Adipose tissue (tissue), 3 donors: ENCODE results near the gene IZUMO4. TPM values are rescaled to one million over a fixed set of nuclear protein-coding genes. Genes with fewer than 3 reads are reported as not detected.

Experiments
- H3K27ac ChIP-seq: one replicate; pipeline ENCODE4 v1.5.1; 2013; ENCODE audit warnings: low read depth, low read length
- WGBS, 3 donors: extraction: QIAGEN DNeasy Blood & Tissue Kit; methylation state at CpG; one replicate each; pipeline ENCODE4 v1.1.7; 2013; 5-methylcytosine and 5-hydroxymethylcytosine counted together
- polyA plus RNA-seq, 3 donors: library from polyadenylated mRNA; stranded (reverse); fragments of 200-250 nt; gene quantifications; one replicate each; pipeline ENCODE4 v1.2.3, GENCODE V29; 2013
- donor health status: healthy with polysubstance abuse.
- donor health status: Bipolar disorder and iron deficiency.
- donor health status: healthy.

Gene IZUMO4
- polyA plus RNA-seq, 3 donors: 6.5 to 18.7 (median 17.0) TPM

GRCh38 chr19:2057484-2058469 lies 38.9 kb upstream of the IZUMO4 start:
- peak overlapping the region; percentile 55 for H3K27ac ChIP-seq
- WGBS, 3 donors: 82 to 87% (median 84%) methylated on average over 20 to 23 of the region's 23 CpGs

DNA sequence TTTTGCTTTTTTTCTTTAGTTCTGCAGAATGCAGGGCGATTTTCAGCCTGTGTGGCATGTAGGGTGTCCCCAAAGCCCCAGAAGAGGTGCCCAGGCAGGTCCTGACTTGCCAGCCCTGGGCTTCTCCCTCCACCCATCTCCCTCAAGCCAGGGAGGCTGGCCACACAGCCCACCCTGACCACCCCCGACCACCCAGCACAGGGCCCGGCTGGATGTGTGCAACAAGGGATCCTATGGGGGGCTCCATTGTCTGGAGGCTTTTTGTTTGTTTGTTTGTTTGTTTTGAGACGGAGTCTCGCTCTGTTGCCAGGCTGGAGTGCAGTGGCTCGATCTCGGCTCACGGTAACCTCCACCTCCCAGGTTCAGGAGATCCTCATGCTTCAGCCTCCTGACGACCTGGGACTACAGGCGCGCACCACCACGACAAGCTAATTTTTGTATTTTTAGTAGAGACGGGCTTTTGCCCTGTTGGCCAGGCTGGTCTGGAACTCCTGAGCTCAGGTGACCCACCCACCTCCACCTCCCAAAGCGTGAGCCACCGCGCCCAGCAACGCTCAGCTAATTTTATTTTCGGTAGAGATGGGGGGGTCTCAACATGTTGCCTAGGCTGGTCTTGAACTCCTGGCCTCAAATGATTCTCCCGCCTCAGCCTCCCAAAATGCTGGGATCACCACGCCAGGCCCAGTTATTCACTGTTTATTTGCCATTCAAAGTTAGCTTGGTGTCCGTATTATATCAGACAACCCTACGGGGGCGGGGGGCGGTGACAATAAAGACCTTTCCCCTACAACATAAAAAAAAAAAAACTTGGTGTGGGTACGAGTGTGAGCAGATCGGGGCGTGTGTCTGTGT lies 37.9 kb upstream of the IZUMO4 start:
- WGBS, 3 donors: 83 to 90% (median 88%) methylated on average over 27 of the region's 27 CpGs
- H3K27ac ChIP-seq: peak overlapping the region; percentile 55

- WGBS, 3 donors: 24 to 56% (median 37%) methylated on average over 22 to 24 of the region's 24 CpGs
- no peak overlapping the region for H3K27ac ChIP-seq
Measured at GRCh38 chr19:2059422-2060201, 37.1 kb upstream of the IZUMO4 start.

GRCh38 chr19:2060884-2061494 lies 35.7 kb upstream of the IZUMO4 start:
- WGBS, 3 donors: 0 to 1% (median 1%) methylated on average over 41 to 52 of the region's 55 CpGs

GRCh38 chr19:2061495-2062388 lies 35.0 kb upstream of the IZUMO4 start:
- 1 to 2% (median 2%) methylated on average over 49 to 50 of the region's 50 CpGs for WGBS, 3 donors
- peak overlapping the region; percentile 75 for H3K27ac ChIP-seq

More at GRCh38 chr19:2060884-2061494, 35.7 kb upstream of the IZUMO4 start:
- peak overlapping the region; percentile 75 for H3K27ac ChIP-seq

GRCh38 chr19:2062389-2062729 lies 34.4 kb upstream of the IZUMO4 start:
- no peak overlapping the region for H3K27ac ChIP-seq
- 55 to 64% (median 56%) methylated on average over 10 of the region's 10 CpGs for WGBS, 3 donors

- H3K27ac ChIP-seq: no peak overlapping the region
- WGBS, 3 donors: 85 to 90% (median 87%) methylated on average over 9 of the region's 9 CpGs
Measured at GRCh38 chr19:2062770-2063169, 33.9 kb upstream of the IZUMO4 start.

- H3K27ac ChIP-seq: no peak overlapping the region
- WGBS, 3 donors: 84 to 88% (median 87%) methylated on average over 8 of the region's 8 CpGs
Measured at GRCh38 chr19:2063824-2064223, 32.9 kb upstream of the IZUMO4 start.

GRCh38 chr19:2064395-2064787 lies 32.3 kb upstream of the IZUMO4 start:
- 70 to 86% (median 85%) methylated on average over 13 of the region's 13 CpGs for WGBS, 3 donors
- H3K27ac ChIP-seq: peak overlapping the region; percentile 20

DNA sequence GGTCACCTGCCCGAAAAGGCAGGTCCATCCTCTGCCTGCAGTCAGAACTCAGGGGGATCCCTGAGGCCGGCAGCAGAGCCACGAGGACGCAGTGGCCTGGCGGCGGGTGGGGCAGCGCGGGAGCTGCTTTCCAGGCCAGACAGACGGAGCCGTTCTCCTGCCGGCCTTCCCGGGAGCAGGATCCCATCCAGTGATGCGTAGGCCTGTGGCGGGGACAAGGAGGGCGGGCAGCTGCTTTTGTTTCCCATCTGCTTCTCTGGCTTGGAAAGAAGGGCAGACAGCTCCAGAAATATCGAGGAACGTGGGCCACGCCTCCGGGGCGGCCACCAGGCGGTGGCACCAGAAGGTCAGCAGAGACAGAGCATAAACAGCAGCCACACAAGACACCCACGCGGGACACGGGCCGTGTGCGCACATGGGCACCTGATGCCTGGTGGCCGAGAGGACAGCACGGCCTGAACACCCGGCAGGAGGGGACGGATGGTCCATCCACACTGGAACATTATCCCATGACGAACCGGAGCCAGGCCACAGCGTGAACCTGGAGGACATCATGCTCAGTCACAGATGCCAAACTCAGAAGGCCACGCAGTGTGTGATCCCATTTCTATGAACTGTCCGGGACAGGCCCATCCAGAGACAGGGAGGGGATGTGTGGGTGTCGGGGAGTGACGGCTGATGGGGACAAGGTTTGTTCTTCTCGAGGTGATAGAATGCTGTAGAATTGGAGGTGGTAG lies 31.8 kb upstream of the IZUMO4 start:
- WGBS, 3 donors: 67 to 78% (median 75%) methylated on average over 32 to 38 of the region's 38 CpGs

GRCh38 chr19:2070436-2070827 lies 26.3 kb upstream of the IZUMO4 start:
- no peak overlapping the region for H3K27ac ChIP-seq
- WGBS, 3 donors: 67 to 80% (median 69%) methylated on average over 10 of the region's 10 CpGs

More for the DNA sequence above, 31.8 kb upstream of the IZUMO4 start:
- peak overlapping the region; percentile 20 for H3K27ac ChIP-seq

GRCh38 chr19:2070986-2071673 lies 25.6 kb upstream of the IZUMO4 start:
- no peak overlapping the region for H3K27ac ChIP-seq
- whole genome bisulfite sequencing, 3 donors: 87 to 90% (median 88%) methylated on average over 19 of the region's 19 CpGs

GRCh38 chr19:2072757-2073551 lies 23.8 kb upstream of the IZUMO4 start:
- H3K27ac ChIP-seq: no peak overlapping the region
- 87 to 92% (median 88%) methylated on average over 32 of the region's 32 CpGs for WGBS, 3 donors

DNA sequence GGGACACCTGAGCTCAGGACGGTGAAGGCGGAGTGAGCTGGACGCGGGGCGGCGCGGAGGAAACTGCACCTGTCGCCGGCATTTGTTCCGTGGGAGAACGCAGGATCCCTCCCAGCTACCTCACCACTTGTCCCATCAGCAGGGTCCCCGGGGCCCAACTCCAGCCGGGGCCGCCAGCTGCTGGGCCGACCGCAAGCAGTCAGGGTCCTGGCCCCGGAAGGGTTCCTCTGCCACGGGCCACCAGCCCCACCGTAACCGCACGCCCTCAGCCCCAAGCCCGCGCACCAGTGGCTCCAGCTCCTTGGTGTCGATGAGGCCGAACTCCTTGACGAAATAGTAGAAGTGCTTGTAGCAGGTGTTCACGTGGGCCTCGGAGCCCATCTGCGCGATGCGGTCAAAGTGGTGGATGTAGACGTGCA lies 20.2 kb upstream of the IZUMO4 start:
- 93 to 97% (median 95%) methylated on average over 32 of the region's 32 CpGs for WGBS, 3 donors
- no peak overlapping the region for H3K27ac ChIP-seq

DNA sequence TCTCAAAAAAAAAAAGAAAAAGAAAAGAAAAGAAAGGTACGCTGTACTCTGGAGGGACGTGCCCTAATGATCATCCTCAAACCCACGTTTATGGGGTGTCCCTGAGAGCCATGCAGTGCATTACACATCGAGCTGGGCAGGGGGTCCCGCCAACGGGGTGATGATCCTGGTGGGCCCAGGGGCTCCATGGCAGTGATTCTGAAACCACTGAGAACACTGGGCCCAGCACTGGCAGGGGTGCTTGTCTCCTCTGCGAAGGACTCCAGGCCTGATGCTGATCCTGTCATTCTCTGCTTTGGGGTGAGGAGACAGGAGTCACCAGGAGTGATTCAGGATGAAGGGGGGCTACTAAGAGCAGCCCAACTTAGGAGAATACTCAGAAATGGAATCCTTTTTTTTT lies 19.3 kb upstream of the IZUMO4 start:
- H3K27ac ChIP-seq: no peak overlapping the region
- WGBS, 3 donors: 92 to 95% (median 94%) methylated on average over 7 of the region's 7 CpGs
